HUES48 (cell line): ENCODE data around the gene MTMR4.
A peak's percentile ranks its signal among the peaks of the same experiment; 100 is the strongest.

Experiments used
- H3K27ac ChIP-seq: one replicate; pipeline ENCODE4 v1.7.0; 2013; ENCODE audit warnings: low read depth, low read length, inconsistent platforms
- H3K27me3 ChIP-seq: 2 replicates; pipeline ENCODE4 v1.6.1; 2013; ENCODE audit warnings: mild to moderate bottlenecking, low read length; ENCODE audit not compliant: control insufficient read depth, insufficient read depth
- H3K36me3 ChIP-seq: 2 replicates; pipeline ENCODE4 v1.6.1; 2013; ENCODE audit warnings: low read length; ENCODE audit not compliant: control insufficient read depth, insufficient read depth
- H3K4me1 ChIP-seq: 2 replicates; pipeline ENCODE4 v1.6.1; 2013; ENCODE audit warnings: mild to moderate bottlenecking, low read length; ENCODE audit not compliant: control insufficient read depth, insufficient read depth
- H3K4me3 ChIP-seq: 2 replicates; pipeline ENCODE4 v1.5.1; 2013; ENCODE audit warnings: mild to moderate bottlenecking, low read depth, low read length
- H3K9ac ChIP-seq: 2 replicates; pipeline ENCODE4 v1.6.1; 2013; ENCODE audit warnings: mild to moderate bottlenecking, low read depth, low read length, moderate library complexity
- H3K9me3 ChIP-seq: 2 replicates; pipeline ENCODE4 v1.6.1; 2013; ENCODE audit warnings: low read length; ENCODE audit not compliant: control insufficient read depth, insufficient read depth

The MTMR4 gene

DNA sequence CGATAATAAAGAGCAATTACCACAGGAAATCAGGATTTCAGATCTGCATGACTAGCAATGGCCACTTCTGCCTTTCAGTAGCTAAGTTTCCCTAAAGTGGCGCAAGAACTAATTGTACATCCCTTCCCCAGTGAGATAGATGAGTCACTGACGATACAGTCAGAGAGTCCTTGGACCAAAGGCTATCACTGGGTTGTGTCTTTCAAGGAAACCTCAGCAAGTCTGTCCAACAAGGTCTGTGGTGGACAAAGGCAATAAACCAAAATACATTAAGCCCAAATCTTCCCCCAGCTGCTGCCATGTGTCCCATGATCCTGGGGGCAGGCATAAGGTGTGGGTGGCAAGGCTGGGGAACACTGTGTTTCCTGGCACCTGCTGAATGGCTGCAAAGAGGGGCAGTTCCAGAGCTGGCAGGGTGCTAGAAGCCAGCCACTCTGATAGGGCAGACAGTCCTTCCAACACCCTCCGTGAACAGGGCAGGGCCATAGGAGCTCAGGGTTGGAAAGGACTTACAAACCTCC is 20.5 kb upstream of the MTMR4 start:
- Histone ChIP-seq H3K9me3 (no peaks in the 10 kb centered on the region), H3K36me3 (no peaks in the 10 kb centered on the region), H3K4me1 (no peaks in the 10 kb centered on the region), H3K9ac (no peak overlapping the region), H3K4me3 (no peak overlapping the region), H3K27me3 (peaks cover 10% of the 10 kb centered on the region; the same call in 1 of the 2 replicates), H3K27ac (no peak overlapping the region)

GRCh38 chr17:58534331-58534730 is 19.9 kb upstream of the MTMR4 start:
- no peaks in the 10 kb centered on the region for H3K4me1 ChIP-seq
- H3K27me3 ChIP-seq: peaks cover 10% of the 10 kb centered on the region; the same call in 1 of the 2 replicates
- no peak overlapping the region for H3K9ac ChIP-seq
- no peak overlapping the region for H3K4me3 ChIP-seq
- no peak overlapping the region for H3K27ac ChIP-seq
- H3K36me3 ChIP-seq: no peaks in the 10 kb centered on the region
- H3K9me3 ChIP-seq: no peaks in the 10 kb centered on the region

GRCh38 chr17:58533616-58534188 is 19.3 kb upstream of the MTMR4 start:
- Histone ChIP-seq H3K36me3 (no peaks in the 10 kb centered on the region), H3K27ac (no peak overlapping the region), H3K27me3 (peaks cover 10% of the 10 kb centered on the region; the same call in 1 of the 2 replicates), H3K9me3 (no peaks in the 10 kb centered on the region), H3K4me1 (no peaks in the 10 kb centered on the region; the same call in 1 of the 2 replicates), H3K9ac (no peak overlapping the region), H3K4me3 (no peak overlapping the region)

GRCh38 chr17:58532555-58532951 is 18.1 kb upstream of the MTMR4 start:
- Histone ChIP-seq H3K4me3 (peak overlapping the region; percentile 75), H3K4me1 (no peaks in the 10 kb centered on the region; the same call in 1 of the 2 replicates), H3K9me3 (no peaks in the 10 kb centered on the region), H3K27me3 (peaks cover 10% of the 10 kb centered on the region; the same call in 1 of the 2 replicates), H3K27ac (no peak overlapping the region), H3K36me3 (no peaks in the 10 kb centered on the region), H3K9ac (no peak overlapping the region)

GRCh38 chr17:58531661-58532554 is 17.5 kb upstream of the MTMR4 start:
- Histone ChIP-seq H3K9ac (no peak overlapping the region), H3K27ac (no peak overlapping the region), H3K27me3 (peaks cover 10% of the 10 kb centered on the region; the same call in 1 of the 2 replicates), H3K4me3 (peak overlapping the region; percentile 75), H3K4me1 (no peaks in the 10 kb centered on the region; the same call in 1 of the 2 replicates), H3K9me3 (no peaks in the 10 kb centered on the region), H3K36me3 (no peaks in the 10 kb centered on the region)

- H3K9me3 ChIP-seq: no peaks in the 10 kb centered on the region
- peak overlapping the region; percentile 75 for H3K4me3 ChIP-seq
- H3K27me3 ChIP-seq: peaks cover 10% of the 10 kb centered on the region; the same call in 1 of the 2 replicates
- no peaks in the 10 kb centered on the region; the same call in 1 of the 2 replicates for H3K4me1 ChIP-seq
- H3K9ac ChIP-seq: no peak overlapping the region
- no peak overlapping the region for H3K27ac ChIP-seq
- H3K36me3 ChIP-seq: no peaks in the 10 kb centered on the region
Measured at GRCh38 chr17:58531122-58531521, 16.7 kb upstream of the MTMR4 start.

GRCh38 chr17:58530655-58531054 is 16.2 kb upstream of the MTMR4 start:
- no peak overlapping the region for H3K4me3 ChIP-seq
- peaks cover under 1% of the 10 kb centered on the region; the same call in 1 of the 2 replicates for H3K4me1 ChIP-seq
- no peaks in the 10 kb centered on the region for H3K36me3 ChIP-seq
- no peaks in the 10 kb centered on the region for H3K9me3 ChIP-seq
- no peak overlapping the region for H3K9ac ChIP-seq
- H3K27ac ChIP-seq: no peak overlapping the region
- H3K27me3 ChIP-seq: peaks cover 10% of the 10 kb centered on the region; the same call in 1 of the 2 replicates

- Histone ChIP-seq H3K36me3 (no peaks in the 10 kb centered on the region), H3K27ac (no peak overlapping the region), H3K4me3 (no peak overlapping the region), H3K9me3 (no peaks in the 10 kb centered on the region), H3K9ac (no peak overlapping the region), H3K27me3 (peaks cover 10% of the 10 kb centered on the region; the same call in 1 of the 2 replicates), H3K4me1 (peaks cover 8% of the 10 kb centered on the region; the same call in 1 of the 2 replicates)
Measured at GRCh38 chr17:58529275-58529674, 14.8 kb upstream of the MTMR4 start.

DNA sequence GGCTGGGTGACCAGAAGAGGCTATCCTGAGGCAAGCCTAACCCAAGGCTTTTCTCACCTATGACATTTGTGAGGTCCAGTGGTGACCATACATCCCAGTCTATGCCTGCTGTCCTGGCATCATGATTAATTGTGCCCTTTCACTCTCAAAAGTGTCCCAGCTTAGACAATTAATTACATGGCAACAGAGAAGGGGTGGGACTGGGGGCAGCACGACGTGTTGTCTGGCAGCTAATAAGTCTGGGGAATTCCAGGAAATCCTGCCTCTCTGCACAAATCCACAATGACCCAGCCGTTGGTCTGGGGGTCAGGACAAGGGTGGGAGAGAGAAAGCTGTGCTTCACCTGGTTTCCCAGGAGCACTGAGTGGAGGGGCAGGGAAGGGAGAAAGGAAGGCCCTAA is 14.0 kb upstream of the MTMR4 start:
- no peak overlapping the region for H3K4me3 ChIP-seq
- no peaks in the 10 kb centered on the region for H3K9me3 ChIP-seq
- H3K4me1 ChIP-seq: peaks cover 8% of the 10 kb centered on the region; the same call in 1 of the 2 replicates
- no peak overlapping the region for H3K27ac ChIP-seq
- no peak overlapping the region for H3K9ac ChIP-seq
- H3K27me3 ChIP-seq: peaks cover 10% of the 10 kb centered on the region; the same call in 1 of the 2 replicates
- H3K36me3 ChIP-seq: no peaks in the 10 kb centered on the region

DNA sequence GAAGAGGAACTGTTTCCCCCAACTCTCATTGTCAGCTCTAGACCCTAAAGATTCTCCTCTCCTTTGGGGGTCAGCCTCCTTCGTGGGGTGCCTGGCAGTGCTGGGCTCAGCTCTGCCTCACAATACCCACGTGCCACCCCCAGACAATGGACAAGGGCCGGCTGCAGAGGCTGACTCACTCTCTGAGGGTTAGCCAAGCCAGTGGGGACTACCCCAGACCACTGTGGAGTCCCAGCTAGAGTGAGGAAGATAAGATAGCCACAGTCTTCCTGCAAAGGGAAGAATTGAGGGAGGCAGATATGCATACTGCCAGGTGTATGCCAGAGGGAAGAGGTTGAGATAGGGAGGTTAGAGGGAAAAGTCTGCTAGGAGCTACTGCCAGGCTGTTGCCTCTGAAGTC is 13.5 kb upstream of the MTMR4 start:
- H3K4me1 ChIP-seq: peaks cover 8% of the 10 kb centered on the region; the same call in 1 of the 2 replicates
- H3K4me3 ChIP-seq: no peak overlapping the region
- H3K27me3 ChIP-seq: peaks cover 7% of the 10 kb centered on the region; the same call in 1 of the 2 replicates
- no peaks in the 10 kb centered on the region for H3K9me3 ChIP-seq
- no peak overlapping the region for H3K9ac ChIP-seq
- H3K36me3 ChIP-seq: no peaks in the 10 kb centered on the region
- H3K27ac ChIP-seq: no peak overlapping the region
